CD1c-positive myeloid dendritic cell (primary cell): ENCODE measurements around the gene FOXK1.

Source experiments
- DNase-seq: peaks from one replicate; pipeline ENCODE4 v3.0.0-alpha.2; 2016; ENCODE audit errors: extremely low spot score

FOXK1 gene

DNA sequence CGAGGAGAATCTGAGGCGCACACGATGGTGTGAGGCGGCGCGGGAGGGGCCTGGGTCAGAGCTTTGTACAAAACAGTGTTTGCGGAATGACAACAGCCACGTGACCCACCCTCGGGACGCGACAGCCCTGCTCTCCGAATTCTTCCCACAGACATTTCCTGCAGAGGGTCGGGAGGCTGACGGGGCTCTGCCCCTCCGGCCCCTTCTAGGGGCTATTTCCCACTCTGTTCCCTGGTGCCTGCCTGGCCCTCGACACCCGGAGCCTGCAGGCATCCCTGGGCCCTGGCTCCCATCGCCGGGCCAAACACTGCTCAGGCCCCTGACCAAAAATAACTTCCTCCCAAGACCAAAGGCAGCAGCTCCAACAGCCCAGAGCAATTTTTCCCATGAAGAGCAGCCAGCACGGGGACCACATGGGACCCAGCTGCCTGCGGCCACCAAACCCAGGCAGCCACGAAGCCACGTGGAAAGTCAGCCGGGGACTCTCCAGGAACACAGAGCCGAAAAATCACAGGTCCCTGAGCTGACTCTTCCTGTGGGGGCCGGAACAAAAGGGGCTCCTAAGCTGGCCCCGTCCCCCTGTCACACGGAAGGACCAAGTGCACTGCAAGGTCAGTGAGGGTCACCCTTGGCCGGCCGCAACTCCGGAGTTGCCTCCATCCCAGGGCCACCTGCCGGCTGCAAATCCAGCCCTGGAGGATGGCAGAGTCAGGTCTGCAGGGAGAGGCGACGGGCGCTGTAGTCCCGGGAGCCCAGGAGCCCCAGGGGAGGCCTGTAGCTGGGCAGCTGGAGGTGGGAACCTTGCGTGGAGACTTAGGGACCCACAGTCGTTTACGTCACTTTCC is 137.7 kb downstream of the FOXK1 start:
- no peak for DNase-seq

DNA sequence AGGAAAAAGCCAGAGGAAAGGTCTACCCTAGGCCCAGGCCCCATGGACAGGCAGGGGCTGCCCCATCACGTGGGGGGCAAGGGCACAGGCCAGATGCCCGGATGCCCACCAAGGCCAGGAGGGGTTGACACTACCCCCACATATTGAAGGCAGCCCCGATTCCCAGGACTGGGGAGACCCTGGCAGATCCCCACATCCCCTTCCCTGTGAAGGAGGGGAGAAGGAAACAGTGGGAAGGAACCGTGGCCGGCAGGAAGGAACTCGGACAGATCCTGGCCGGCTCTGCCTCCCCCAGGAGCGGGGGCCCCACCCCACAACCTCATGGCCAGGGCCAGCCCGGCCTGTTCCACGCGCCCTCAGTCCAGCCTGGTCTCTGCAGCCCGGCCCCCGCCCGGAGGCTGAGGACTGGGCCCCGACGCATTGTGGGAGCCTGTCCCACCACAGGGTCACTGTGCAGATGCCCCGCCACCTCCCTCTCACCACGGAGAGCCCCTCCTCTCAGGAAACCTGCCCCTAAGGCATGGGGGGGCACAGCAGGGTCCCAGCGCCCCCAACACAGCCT is 138.4 kb downstream of the FOXK1 start:
- DNase-seq: no peak
